ENCODE results near the gene CEMP1. TPM values are rescaled to one million over a fixed set of nuclear protein-coding genes. Genes with fewer than 3 reads are reported as not detected.

Gene CEMP1
- total RNA-seq, 1 donor from 2014 or later = not detected

Small RNAs within 50 kb of the gene (microRNA-seq; reads per million reads assigned to microRNA genes)
- not detected for gene MIR3178 (ENCODE audit: unreplicated experiment)

Other genes with a start within 250 kb of the CEMP1 start
- 20.4 and 21.0 TPM in 2 replicates for gene ABCA3, start 190.7 kb downstream of the CEMP1 start, total RNA-seq
- 8.0 and 10.0 TPM in 2 replicates for gene CCNF, start 102.0 kb downstream of the CEMP1 start, total RNA-seq
- 4.4 and 6.7 TPM in 2 replicates for gene TEDC2, start 71.3 kb downstream of the CEMP1 start, total RNA-seq
- gene NTN3, start 60.1 kb downstream of the CEMP1 start, total RNA-seq = 1.4 and 1.8 TPM in 2 replicates
- 15.4 and 17.4 TPM in 2 replicates for gene TBC1D24, start 56.3 kb downstream of the CEMP1 start, total RNA-seq
- 208 and 211 TPM in 2 replicates for gene ATP6V0C, start 17.5 kb downstream of the CEMP1 start, total RNA-seq
- 52.5 and 56.6 TPM in 2 replicates for gene AMDHD2, start 11.0 kb downstream of the CEMP1 start, total RNA-seq
- gene PDPK1, start 6.6 kb upstream of the CEMP1 start, total RNA-seq = 44.9 and 45.8 TPM in 2 replicates
- gene KCTD5, start 151.1 kb upstream of the CEMP1 start, total RNA-seq = 28.0 and 28.1 TPM in 2 replicates
- gene PRSS27, start 188.8 kb upstream of the CEMP1 start, total RNA-seq = 4.2 and 5.5 TPM in 2 replicates
- 536 and 572 TPM in 2 replicates for gene SRRM2, start 221.2 kb upstream of the CEMP1 start, total RNA-seq
- gene ELOB, start 245.9 kb upstream of the CEMP1 start, total RNA-seq = 264 and 287 TPM in 2 replicates